ENCODE data around the gene TPRG1L.

- TF ChIP-seq, protein P1, sequence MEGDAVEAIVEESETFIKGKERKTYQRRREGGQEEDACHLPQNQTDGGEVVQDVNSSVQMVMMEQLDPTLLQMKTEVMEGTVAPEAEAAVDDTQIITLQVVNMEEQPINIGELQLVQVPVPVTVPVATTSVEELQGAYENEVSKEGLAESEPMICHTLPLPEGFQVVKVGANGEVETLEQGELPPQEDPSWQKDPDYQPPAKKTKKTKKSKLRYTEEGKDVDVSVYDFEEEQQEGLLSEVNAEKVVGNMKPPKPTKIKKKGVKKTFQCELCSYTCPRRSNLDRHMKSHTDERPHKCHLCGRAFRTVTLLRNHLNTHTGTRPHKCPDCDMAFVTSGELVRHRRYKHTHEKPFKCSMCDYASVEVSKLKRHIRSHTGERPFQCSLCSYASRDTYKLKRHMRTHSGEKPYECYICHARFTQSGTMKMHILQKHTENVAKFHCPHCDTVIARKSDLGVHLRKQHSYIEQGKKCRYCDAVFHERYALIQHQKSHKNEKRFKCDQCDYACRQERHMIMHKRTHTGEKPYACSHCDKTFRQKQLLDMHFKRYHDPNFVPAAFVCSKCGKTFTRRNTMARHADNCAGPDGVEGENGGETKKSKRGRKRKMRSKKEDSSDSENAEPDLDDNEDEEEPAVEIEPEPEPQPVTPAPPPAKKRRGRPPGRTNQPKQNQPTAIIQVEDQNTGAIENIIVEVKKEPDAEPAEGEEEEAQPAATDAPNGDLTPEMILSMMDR (IDR thresholded peaks at IDR 0.05), result no peak
- no peak for TF ChIP-seq POLR2A (IDR thresholded peaks at IDR 0.05)
Measured at GRCh38 chr1:3578433-3578805, 46.4 kb upstream of the TPRG1L start.

All from esophagus squamous epithelium (tissue), 4 donors.